Tibial artery (tissue), 4 donors: Measurements from ENCODE around the gene FRAS1.

Source experiments
- DNase-seq, 2 donors: peaks; one replicate each; pipeline ENCODE4 v3.0.0-alpha.2; 2019
- H3K27ac ChIP-seq, 2 donors: fragments of 200-600 bp; sonication (generic) in 1 of 2; 1 replicate in 1 of 2; 2 replicates in 1 of 2; pipeline ENCODE4 v1.5.1; 2018 to 2019; ENCODE audit warnings: mild to moderate bottlenecking in 1 of 2
- H3K27me3 ChIP-seq, 2 donors: fragments of 200-600 bp; sonication (generic) in 1 of 2; one replicate each; pipeline versions ENCODE4 v1.5.1 to v1.6.0; 2016 to 2019
- H3K36me3 ChIP-seq, 3 donors: fragments of 200-600 bp; sonication (generic) in 2 of 3; one replicate each; pipeline ENCODE4 v1.5.1; 2016 to 2019; ENCODE audit warnings: mild to moderate bottlenecking in 2 of 3
- H3K4me1 ChIP-seq, 4 donors: fragments of 200-600 bp; sonication (generic) in 2 of 4; 1 replicate in 3 of 4; 2 replicates in 1 of 4; pipeline ENCODE4 v1.5.1; 2016 to 2019
- H3K4me3 ChIP-seq, 2 donors: fragments of 200-600 bp; sonication (generic) in 1 of 2; 1 replicate in 1 of 2; 2 replicates in 1 of 2; pipeline ENCODE4 v1.5.1; 2018 to 2019; ENCODE audit warnings: mild to moderate bottlenecking in 2 of 2
- H3K9me3 ChIP-seq, 3 donors: fragments of 200-600 bp; sonication (generic) in 1 of 3; one replicate each; pipeline ENCODE4 v1.5.1; 2016 to 2019
- CTCF ChIP-seq, 2 experiments: fragments of 200-600 bp in 1 of 2; fragments of 450-650 bp in 1 of 2; IDR thresholded peaks; one replicate each; pipeline ENCODE4 v1.5.1; 2017 to 2019; ENCODE audit warnings: antibody characterized with exemption in 2 of 2, mild to moderate bottlenecking in 1 of 2, moderate library complexity in 1 of 2
- intact Hi-C: fragments of 100-400 bp; cut with DNase I; formaldehyde crosslinking; loops from one replicate; pipeline ENCODE4 v1.15.0; 2023; ENCODE audit warnings: low total_unique reads

FRAS1 gene

GRCh38 chr4:78588894-78589545, 531.9 kb downstream of the FRAS1 start:
- intact Hi-C loops = no loop called here
- Histone ChIP-seq H3K27me3 (no peaks in the 10 kb centered on the region), H3K9me3 (no peaks in the 10 kb centered on the region), H3K27ac (no peak overlapping the region), H3K4me1 (peaks cover 0 to 10% (median 0%) of the 10 kb centered on the region in 4 donors), H3K4me3 (no peak overlapping the region), H3K36me3 (peaks cover 0 to 29% (median 0%) of the 10 kb centered on the region in 3 donors)
- DNase-seq = no peak
- no peak for TF ChIP-seq CTCF (IDR thresholded peaks at IDR 0.05)

- peaks cover 0 to 10% (median 0%) of the 10 kb centered on the region in 4 donors for H3K4me1 ChIP-seq
- H3K36me3 ChIP-seq = peaks cover 0 to 20% (median 0%) of the 10 kb centered on the region in 3 donors
- no peaks in the 10 kb centered on the region for H3K27me3 ChIP-seq
- TF ChIP-seq CTCF (IDR thresholded peaks at IDR 0.05) = no peak
- no peak overlapping the region for H3K4me3 ChIP-seq
- DNase-seq = no peak
- H3K9me3 ChIP-seq = no peaks in the 10 kb centered on the region
- intact Hi-C loops = no loop called here
- no peak overlapping the region for H3K27ac ChIP-seq
Measured at GRCh38 chr4:78591404-78591803, 534.3 kb downstream of the FRAS1 start.

GRCh38 chr4:78592088-78592783, 535.1 kb downstream of the FRAS1 start:
- Histone ChIP-seq H3K9me3 (no peaks in the 10 kb centered on the region), H3K27me3 (no peaks in the 10 kb centered on the region), H3K4me3 (no peak overlapping the region), H3K27ac (no peak overlapping the region), H3K36me3 (peaks cover 0 to 16% (median 0%) of the 10 kb centered on the region in 3 donors), H3K4me1 (peaks cover 0 to 10% (median 0%) of the 10 kb centered on the region in 4 donors)
- intact Hi-C loops = no loop called here
- no peak for TF ChIP-seq CTCF (IDR thresholded peaks at IDR 0.05)
- DNase-seq = no peak
